HEK293T (cell line): ENCODE results near the gene KCND3.

Experiments used
- BHLHE40 ChIP-seq: fragments of 450-650 bp; IDR thresholded peaks from 2 replicates; pipeline ENCODE4 v1.6.1; 2016; ENCODE audit warnings: mild to moderate bottlenecking, moderate library complexity, borderline replicate concordance
- ELF4 ChIP-seq: fragments of 450-650 bp; IDR thresholded peaks from 2 replicates; pipeline ENCODE4 v1.6.1; 2017; ENCODE audit warnings: antibody characterized with exemption
- FOXA1 ChIP-seq: fragments of 450-650 bp; IDR thresholded peaks from 2 replicates; pipeline ENCODE4 v1.6.1; 2016; ENCODE audit warnings: mild to moderate bottlenecking
- FOXK2 ChIP-seq: fragments of 450-650 bp; IDR thresholded peaks from 2 replicates; pipeline ENCODE4 v1.6.1; 2016; ENCODE audit warnings: mild to moderate bottlenecking
- FOXM1 ChIP-seq: fragments of 450-650 bp; IDR thresholded peaks from 2 replicates; pipeline ENCODE4 v1.6.1; 2017; ENCODE audit warnings: mild to moderate bottlenecking, borderline replicate concordance
- HDGF ChIP-seq: fragments of 450-650 bp; IDR thresholded peaks from 2 replicates; pipeline ENCODE4 v1.6.1; 2017; ENCODE audit warnings: antibody characterized with exemption, borderline replicate concordance
- LEF1 ChIP-seq: fragments of 450-650 bp; IDR thresholded peaks from 2 replicates; pipeline ENCODE4 v1.6.1; 2017; ENCODE audit warnings: mild to moderate bottlenecking, borderline replicate concordance
- NFRKB ChIP-seq: fragments of 450-650 bp; IDR thresholded peaks from 2 replicates; pipeline ENCODE4 v1.6.1; 2016; ENCODE audit warnings: mild to moderate bottlenecking, moderate library complexity
- PKNOX1 ChIP-seq: fragments of 450-650 bp; IDR thresholded peaks from 2 replicates; pipeline ENCODE4 v1.6.1; 2016
- SP1 ChIP-seq: fragments of 450-650 bp; IDR thresholded peaks from 2 replicates; pipeline ENCODE4 v1.6.1; 2017
- SUZ12 ChIP-seq: fragments of 450-650 bp; IDR thresholded peaks from 2 replicates; pipeline ENCODE4 v1.6.1; 2016; ENCODE audit warnings: mild to moderate bottlenecking
- TARDBP ChIP-seq: fragments of 450-650 bp; IDR thresholded peaks from 2 replicates; pipeline ENCODE4 v1.6.1; 2016
- ZNF384 ChIP-seq: fragments of 450-650 bp; IDR thresholded peaks from 2 replicates; pipeline ENCODE4 v1.6.1; 2016

- TF ChIP-seq ELF4 (no peak), SP1 (no peak), PKNOX1 (no peak), SUZ12 (no peak), FOXM1 (no peak), FOXK2 (no peak), TARDBP (no peak), FOXA1 (no peak), ZNF384 (no peak), LEF1 (no peak), NFRKB (no peak), BHLHE40 (no peak), HDGF (no peak)
Measured at GRCh38 chr1:111867868-111868440, 121.5 kb downstream of the KCND3 start.
